GM12892 (cell line): ENCODE data around the gene HOXD8.

ENCODE experiments used
- DNase-seq: peaks from one replicate; pipeline ENCODE4 v3.0.0; 2011; ENCODE audit not compliant: insufficient read length
- FAIRE-seq: peaks from 2 replicates; lab custom pipeline; 2011; peaks lifted over from hg19 to GRCh38; lab: Jason Lieb, UNC
- POLR2A ChIP-seq: IDR thresholded peaks from 2 replicates; pipeline ENCODE4 v1.6.1; 2011; ENCODE audit warnings: low read depth, low read length, control low read depth
- POLR2AphosphoS5 ChIP-seq: IDR thresholded peaks from 2 replicates; pipeline ENCODE4 v1.6.1; 2011; ENCODE audit warnings: low read depth, low read length, control low read depth
- TAF1 ChIP-seq: IDR thresholded peaks from 2 replicates; pipeline ENCODE4 v1.6.1; 2011; ENCODE audit warnings: low read depth, mild to moderate bottlenecking, control low read depth, low read length, borderline replicate concordance

The HOXD8 gene

GRCh38 chr2:176085120-176085788 is 44.3 kb upstream of the HOXD8 start:
- DNase-seq, result no peak
- FAIRE-seq, result no peak
- no peak for TF ChIP-seq POLR2A
- TF ChIP-seq TAF1, result no peak
- no peak for TF ChIP-seq POLR2AphosphoS5

GRCh38 chr2:176085861-176086771 is 43.4 kb upstream of the HOXD8 start:
- no peak for FAIRE-seq

GRCh38 chr2:176087330-176088047 is 42.0 kb upstream of the HOXD8 start:
- TF ChIP-seq POLR2AphosphoS5, result no peak
- TF ChIP-seq TAF1, result no peak
- TF ChIP-seq POLR2A, result no peak
- FAIRE-seq, result no peak

More at GRCh38 chr2:176085861-176086771, 43.4 kb upstream of the HOXD8 start:
- no peak for DNase-seq
- no peak for TF ChIP-seq POLR2AphosphoS5
- no peak for TF ChIP-seq POLR2A
- no peak for TF ChIP-seq TAF1

GRCh38 chr2:176088048-176088936 is 41.2 kb upstream of the HOXD8 start:
- FAIRE-seq, result peak; percentile 42
- no peak for DNase-seq
- TF ChIP-seq TAF1 (no peak), POLR2A (no peak), POLR2AphosphoS5 (no peak)

More at GRCh38 chr2:176087330-176088047, 42.0 kb upstream of the HOXD8 start:
- no peak for DNase-seq

GRCh38 chr2:176088937-176089842 is 40.3 kb upstream of the HOXD8 start:
- no peak for DNase-seq
- TF ChIP-seq POLR2A (no peak), TAF1 (no peak), POLR2AphosphoS5 (no peak)
- FAIRE-seq, result no peak

GRCh38 chr2:176089843-176090395 is 39.6 kb upstream of the HOXD8 start:
- FAIRE-seq (no peak), DNase-seq (no peak)
- TF ChIP-seq POLR2A (no peak), POLR2AphosphoS5 (no peak), TAF1 (no peak)

GRCh38 chr2:176090862-176091261 is 38.6 kb upstream of the HOXD8 start:
- DNase-seq (no peak), FAIRE-seq (no peak)
- TF ChIP-seq TAF1, result no peak
- TF ChIP-seq POLR2AphosphoS5, result no peak
- TF ChIP-seq POLR2A, result no peak

- no peak for TF ChIP-seq POLR2A
- no peak for FAIRE-seq
Observed at GRCh38 chr2:176091329-176092258, 37.9 kb upstream of the HOXD8 start.

More at GRCh38 chr2:176091329-176092258, 37.9 kb upstream of the HOXD8 start:
- DNase-seq, result no peak
